K562 (cell line): ENCODE measurements around the gene SLX4IP. TPM values are rescaled to one million over a fixed set of nuclear protein-coding genes. Genes with fewer than 3 reads are reported as not detected.

Experiments used
- ATAC-seq: fragments of 200-7000 bp; cut with Tn5 transposase; 3 replicates; pipeline ENCODE4 v1.9.1; 2020; ENCODE audit warnings: moderate library complexity
- BruUV-seq: library from RNA; stranded (reverse); fragments of 400-500 nt; replicated peaks from 2 replicates; lab custom pipeline; 2021; lab: Mats Ljungman, UMichigan
- CTCF ChIA-PET: fragments of 300-600 bp; formaldehyde crosslinking; extraction: SDS; loops from one replicate; lab custom pipeline; 2021; ENCODE audit warnings: low intra/inter-chr PET ratio; lab: Yijun Ruan, JAX
- POLR2A ChIA-PET: fragments of 300-600, 350-650 bp; sonication (Branson Sonifier 250); formaldehyde crosslinking; extraction: SDS; loops from one replicate; lab custom pipeline; 2021; ENCODE audit warnings: antibody characterized with exemption, inconsistent platforms; lab: Yijun Ruan, JAX
- DNase-seq, 4 experiments: peaks; one replicate each; pipeline versions ENCODE4 v3.0.0 to v3.0.0-alpha.2; 2011 to 2018; ENCODE audit warnings: low spot score in 3 of 4, mixed read lengths in 3 of 4; ENCODE audit errors: extremely low read depth in 1 of 4
- FAIRE-seq: peaks from 2 replicates; lab custom pipeline; 2011; peaks lifted over from hg19 to GRCh38; lab: Jason Lieb, UNC
- H2AFZ ChIP-seq: 2 replicates; pipeline ENCODE4 v1.6.0; 2011; ENCODE audit warnings: low read depth, low read length, control low read depth, inconsistent platforms
- H3K27ac ChIP-seq: fragments of 200-600 bp; 3 replicates; pipeline ENCODE4 v1.8.0; 2011; ENCODE audit warnings: low read depth, mild to moderate bottlenecking, control low read depth, inconsistent platforms, low read length, moderate library complexity, mixed read lengths; ENCODE audit errors: extremely low read depth
- H3K27me3 ChIP-seq, 2 experiments: fragments of 300-600 bp in 1 of 2; 2 replicates in 1 of 2; 3 replicates in 1 of 2; pipeline versions ENCODE4 v1.6.0 to v1.8.0; 2011; ENCODE audit warnings: inconsistent platforms in 2 of 2, low read length in 2 of 2, mild to moderate bottlenecking in 1 of 2, mixed read lengths in 1 of 2, moderate library complexity in 1 of 2; ENCODE audit not compliant: control insufficient read depth in 2 of 2, insufficient read depth in 2 of 2
- H3K36me3 ChIP-seq: fragments of 300-600 bp; 3 replicates; pipeline ENCODE4 v1.8.0; 2011; ENCODE audit warnings: mild to moderate bottlenecking, low read length, inconsistent platforms; ENCODE audit not compliant: control insufficient read depth, insufficient read depth
- H3K4me1 ChIP-seq, 2 experiments: fragments of 200-600 bp in 1 of 2; replicated peaks in 1 of 2; 2 replicates in 1 of 2; 3 replicates in 1 of 2; pipeline versions ENCODE4 v1.5.1 to v1.8.0; 2011; ENCODE audit warnings: inconsistent platforms in 2 of 2, low read length in 2 of 2, mild to moderate bottlenecking in 1 of 2, mixed read lengths in 1 of 2, moderate library complexity in 1 of 2; ENCODE audit not compliant: control insufficient read depth in 2 of 2, insufficient read depth in 2 of 2
- H3K4me2 ChIP-seq: 2 replicates; pipeline ENCODE4 v1.6.1; 2011; ENCODE audit warnings: low read length, control low read depth, inconsistent platforms, mixed read lengths; ENCODE audit not compliant: insufficient read depth
- H3K4me3 ChIP-seq: fragments of 200-600 bp; sonication (generic), shearing (Covaris generic); 2 replicates; pipeline ENCODE4 v1.5.1; 2016; ENCODE audit warnings: control low read depth, inconsistent platforms
- H3K79me2 ChIP-seq: fragments of 200-600 bp; 3 replicates; pipeline ENCODE4 v1.8.0; 2011; ENCODE audit warnings: low read length, inconsistent platforms; ENCODE audit not compliant: control insufficient read depth, insufficient read depth
- H3K9ac ChIP-seq, 2 experiments: 2 replicates each; pipeline versions ENCODE4 v1.6.0 to v1.6.1; 2011; ENCODE audit warnings: low read depth in 2 of 2, low read length in 2 of 2, control low read depth in 1 of 2, inconsistent platforms in 1 of 2, mild to moderate bottlenecking in 1 of 2, mixed read lengths in 1 of 2; ENCODE audit not compliant: insufficient read depth in 1 of 2
- H3K9me1 ChIP-seq: one replicate; pipeline ENCODE4 v1.6.0; 2011; ENCODE audit warnings: inconsistent platforms, mild to moderate bottlenecking, low read length, moderate library complexity; ENCODE audit not compliant: control insufficient read depth, insufficient read depth
- H3K9me3 ChIP-seq: replicated peaks from 2 replicates; pipeline ENCODE4 v1.5.1; 2011; ENCODE audit warnings: low read depth, low read length, inconsistent platforms; ENCODE audit not compliant: control insufficient read depth, insufficient read depth
- H4K20me1 ChIP-seq: replicated peaks from 2 replicates; pipeline ENCODE4 v1.6.1; 2011; ENCODE audit warnings: low read length, inconsistent platforms, mixed read lengths; ENCODE audit not compliant: control insufficient read depth, insufficient read depth
- MAZ ChIP-seq, 2 experiments: fragments of 450-650 bp in 1 of 2; sonication (generic) in 1 of 2; formaldehyde crosslinking; IDR thresholded peaks in 1 of 2; conservative IDR thresholded peaks in 1 of 2; 2 replicates each; pipeline versions ENCODE4 v1.4.0 to v1.5.0; 2020; ENCODE audit warnings: mild to moderate bottlenecking in 1 of 2, missing genetic modification reagents in 1 of 2
- NRF1 ChIP-seq, 2 experiments: fragments of 450-650 bp; IDR thresholded peaks in 1 of 2; conservative IDR thresholded peaks in 1 of 2; 2 replicates each; pipeline ENCODE4 v1.6.1; 2014; ENCODE audit warnings: mild to moderate bottlenecking in 2 of 2
- ZNF282 ChIP-seq: sonication (generic); formaldehyde crosslinking; IDR thresholded peaks from 2 replicates; pipeline ENCODE4 v1.8.1; 2023; ENCODE audit warnings: missing genetic modification reagents
- ZNF780A ChIP-seq: fragments of 250-450 bp; sonication (Bioruptor Pico); IDR thresholded peaks from 2 replicates; pipeline ENCODE4 v1.5.0; 2021; ENCODE audit warnings: mild to moderate bottlenecking
- WGBS: fragments of 100-300 bp; shearing (Covaris generic); methylation state at CpG from one replicate; pipeline ENCODE4 v1.1.6; 2016; ENCODE audit warnings: low coverage, mixed read lengths; ENCODE audit not compliant: insufficient coverage; ENCODE audit errors: missing lambda C conversion rate; 5-methylcytosine and 5-hydroxymethylcytosine counted together
- in situ Hi-C: fragments of 300-500 bp; cut with MboI; formaldehyde crosslinking; loops from 4 replicates; pipeline ENCODE4 v1.15.0; 2018; ENCODE audit warnings: inconsistent platforms, mixed read lengths
- intact Hi-C: fragments of 100-400 bp; cut with micrococcal nuclease; formaldehyde crosslinking; loops from 2 replicates; pipeline ENCODE4 v1.14.2; 2022
- polyA plus RNA-seq, 8 experiments: library from polyadenylated mRNA; depleted of rRNA in 4 of 8; stranded (reverse) in 5 of 8; unstranded in 3 of 8; fragments of >200 nt; fragmentation: Nextera tagmentation in 2 of 8; fragmentation: Illumina TruSeq in 1 of 8; extraction: Ambion mirVana in 2 of 8; extraction: Trizol in 1 of 8; gene quantifications; 2 replicates each; pipeline versions ENCODE4 v1.2.1 to v1.2.3, GENCODE V29; 2011 to 2014; ENCODE audit warnings: inconsistent platforms in 1 of 8, missing spikeins in 1 of 8
- total RNA-seq, 7 experiments: library from RNA; depleted of rRNA in 6 of 7; stranded (reverse); fragments of >200 nt in 6 of 7; fragmentation: Illumina TruSeq in 2 of 7; extraction: Trizol in 2 of 7; gene quantifications; 2 replicates each; pipeline versions ENCODE4 v1.2.1 to v1.2.3, GENCODE V29; 2011 to 2021; ENCODE audit warnings: low replicate concordance in 1 of 7
- TF ChIP-seq, protein P1 (sequence below): IDR thresholded peaks from 2 replicates; pipeline ENCODE4 v1.6.1; 2014; ENCODE audit warnings: antibody characterized with exemption
- TF ChIP-seq, protein P2 (sequence below): sonication (generic); formaldehyde crosslinking; IDR thresholded peaks from 2 replicates; pipeline ENCODE4 v1.8.1; 2023; ENCODE audit warnings: mild to moderate bottlenecking, missing genetic modification reagents

The SLX4IP gene
- total and polyA plus RNA-seq, 9 of the 15 experiments (the other 6 are each of a cell fraction or from before 2014, with no cell fraction given), result 1.5 to 5.9 (median 3.5) TPM

DNA sequence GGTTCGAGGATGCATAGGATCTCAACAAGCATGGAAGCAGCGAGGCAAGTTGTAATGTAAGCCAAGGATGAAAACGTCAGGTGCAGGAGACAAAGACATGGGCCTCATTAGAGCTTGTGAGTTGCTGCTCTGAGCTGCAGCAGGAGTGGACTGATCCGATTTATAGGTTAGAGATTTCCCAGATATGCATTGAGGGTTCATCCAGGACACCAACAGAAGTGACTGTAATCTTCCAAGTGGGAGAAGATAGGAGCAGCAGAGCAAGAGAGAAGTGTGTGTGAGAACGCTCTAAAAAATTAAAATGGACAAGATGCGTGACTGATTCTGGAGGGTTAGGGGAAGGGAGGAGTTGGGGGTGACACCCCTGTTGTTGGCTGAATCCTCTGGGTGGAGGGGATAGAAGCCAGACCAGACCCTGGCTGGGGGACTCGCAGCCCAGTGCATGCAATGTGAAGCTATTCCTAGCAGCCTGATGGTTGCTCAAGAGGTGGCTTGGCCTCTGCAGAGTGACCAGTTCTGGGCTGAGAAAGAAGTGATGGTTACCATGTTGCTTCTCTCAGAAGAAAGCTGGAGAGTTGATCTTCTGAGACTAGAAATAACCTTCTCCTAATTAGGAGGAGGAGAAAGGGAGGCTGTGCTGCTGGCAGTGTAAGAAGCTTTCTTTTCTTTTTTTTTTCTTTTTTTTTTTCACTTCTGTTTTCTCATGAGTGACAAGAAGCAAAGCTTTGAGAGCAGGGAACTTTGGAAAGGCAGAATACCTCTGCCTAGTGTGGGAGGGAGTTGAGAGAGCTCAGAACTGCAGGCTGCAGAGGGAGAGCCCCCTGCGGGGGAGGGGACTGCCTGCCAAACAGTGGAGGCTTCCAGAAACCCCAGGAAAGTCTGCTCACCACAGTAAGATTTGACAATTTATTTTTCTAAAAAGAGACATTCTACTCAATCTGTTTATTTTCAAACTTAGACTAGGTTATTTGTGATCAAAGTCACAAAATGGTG, 116.9 kb downstream of the SLX4IP start (continued):
- TF ChIP-seq, protein P1, sequence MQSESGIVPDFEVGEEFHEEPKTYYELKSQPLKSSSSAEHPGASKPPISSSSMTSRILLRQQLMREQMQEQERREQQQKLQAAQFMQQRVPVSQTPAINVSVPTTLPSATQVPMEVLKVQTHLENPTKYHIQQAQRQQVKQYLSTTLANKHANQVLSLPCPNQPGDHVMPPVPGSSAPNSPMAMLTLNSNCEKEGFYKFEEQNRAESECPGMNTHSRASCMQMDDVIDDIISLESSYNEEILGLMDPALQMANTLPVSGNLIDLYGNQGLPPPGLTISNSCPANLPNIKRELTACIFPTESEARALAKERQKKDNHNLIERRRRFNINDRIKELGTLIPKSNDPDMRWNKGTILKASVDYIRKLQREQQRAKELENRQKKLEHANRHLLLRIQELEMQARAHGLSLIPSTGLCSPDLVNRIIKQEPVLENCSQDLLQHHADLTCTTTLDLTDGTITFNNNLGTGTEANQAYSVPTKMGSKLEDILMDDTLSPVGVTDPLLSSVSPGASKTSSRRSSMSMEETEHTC, result no peak
- no peak for TF ChIP-seq NRF1 (conservative IDR thresholded peaks at IDR 0.05 in 1 of 2, IDR thresholded peaks at IDR 0.05 in 1 of 2)
- TF ChIP-seq ZNF282 (CRISPR knock-in tag), result no peak
- no peak for TF ChIP-seq ZNF780A (CRISPR knock-in tag)

DNA sequence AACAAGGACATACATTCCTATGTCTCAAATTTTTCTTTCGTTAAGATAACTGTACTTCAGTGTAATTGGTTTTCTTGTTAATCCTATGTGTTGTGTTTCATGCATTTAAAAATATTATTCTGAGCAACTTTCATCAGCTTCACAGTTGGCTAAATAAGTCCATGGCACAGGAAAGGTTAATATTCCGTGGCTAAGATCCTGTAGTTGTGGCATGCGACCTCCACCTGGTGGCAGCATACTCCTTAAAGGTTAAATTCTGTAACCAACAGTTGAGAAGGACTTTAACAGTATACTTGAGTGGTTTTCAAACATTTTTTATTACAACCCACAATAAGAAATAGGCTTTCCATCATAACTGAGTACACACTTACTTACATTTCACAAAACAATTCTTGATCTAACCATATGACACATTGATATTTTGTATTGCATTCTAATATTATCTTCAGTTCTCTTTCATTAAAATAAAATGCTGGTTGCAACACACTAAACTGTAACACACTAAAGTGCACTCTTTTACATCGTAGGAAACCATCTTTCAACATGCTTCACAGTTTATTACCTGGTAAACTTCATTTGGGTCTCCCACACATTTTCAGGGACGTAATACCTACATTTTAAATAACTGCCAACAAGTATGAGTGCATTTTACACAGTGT, 118.3 kb downstream of the SLX4IP start:
- Histone ChIP-seq H3K27ac (no peak overlapping the region), H4K20me1 (no peaks in the 10 kb centered on the region), H3K4me1 (no peaks in the 10 kb centered on the region; a peak in 1 of 5 replicates), H3K79me2 (no peaks in the 10 kb centered on the region), H3K4me2 (no peak overlapping the region), H3K36me3 (no peaks in the 10 kb centered on the region), H3K9me1 (no peaks in the 10 kb centered on the region), H3K9me3 (no peaks in the 10 kb centered on the region), H3K27me3 (no peaks in the 10 kb centered on the region), H2AFZ (no peak overlapping the region), H3K9ac (no peak overlapping the region), H3K4me3 (no peak overlapping the region)
- FAIRE-seq (peak; percentile 83), ATAC-seq (peak; percentile 81), DNase-seq (peak; percentile 15 to 58 (median 28))
- intact Hi-C loops, result loop anchor here (5.0 kb wide), 1 partner anchor 94 kb away; no protein-coding TSS in a partner anchor
- CTCF ChIA-PET, result interaction anchor here (0.5 to 1.4 kb wide), 3 partner anchors 84 to 988 kb away, joined by 4 to 7 read pairs (median 4); no protein-coding TSS in a partner anchor
- BruUV-seq, result no TSS peak
- POLR2A ChIA-PET, result no interaction called here
- in situ Hi-C loops, result no loop called here
- WGBS, result 25% methylated on average over 5 of the region's 5 CpGs
- TF ChIP-seq MAZ (CRISPR knock-in tag; conservative IDR thresholded peaks at IDR 0.05 in 1 of 2, IDR thresholded peaks at IDR 0.05 in 1 of 2), result no peak
- TF ChIP-seq, protein P2, sequence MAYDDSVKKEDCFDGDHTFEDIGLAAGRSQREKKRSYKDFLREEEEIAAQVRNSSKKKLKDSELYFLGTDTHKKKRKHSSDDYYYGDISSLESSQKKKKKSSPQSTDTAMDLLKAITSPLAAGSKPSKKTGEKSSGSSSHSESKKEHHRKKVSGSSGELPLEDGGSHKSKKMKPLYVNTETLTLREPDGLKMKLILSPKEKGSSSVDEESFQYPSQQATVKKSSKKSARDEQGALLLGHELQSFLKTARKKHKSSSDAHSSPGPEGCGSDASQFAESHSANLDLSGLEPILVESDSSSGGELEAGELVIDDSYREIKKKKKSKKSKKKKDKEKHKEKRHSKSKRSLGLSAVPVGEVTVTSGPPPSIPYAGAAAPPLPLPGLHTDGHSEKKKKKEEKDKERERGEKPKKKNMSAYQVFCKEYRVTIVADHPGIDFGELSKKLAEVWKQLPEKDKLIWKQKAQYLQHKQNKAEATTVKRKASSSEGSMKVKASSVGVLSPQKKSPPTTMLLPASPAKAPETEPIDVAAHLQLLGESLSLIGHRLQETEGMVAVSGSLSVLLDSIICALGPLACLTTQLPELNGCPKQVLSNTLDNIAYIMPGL (CRISPR knock-in tag), result no peak
